Vagina (tissue), 2 donors: Measurements from ENCODE around the gene KCNH2.

ENCODE experiments used
- POLR2A ChIP-seq, 2 donors: fragments of 450-650 bp; IDR thresholded peaks; one replicate each; pipeline ENCODE4 v1.6.1; 2017; ENCODE audit warnings: antibody characterized with exemption in 2 of 2, mild to moderate bottlenecking in 2 of 2, moderate library complexity in 2 of 2
- POLR2AphosphoS5 ChIP-seq, 2 donors: sonication (generic); formaldehyde crosslinking; IDR thresholded peaks; one replicate each; pipeline ENCODE4 v1.9.0; 2017; ENCODE audit warnings: antibody characterized with exemption in 2 of 2, mild to moderate bottlenecking in 2 of 2, low read depth in 1 of 2; ENCODE audit not compliant: insufficient read depth in 1 of 2
- TF ChIP-seq, protein P1 (sequence below), 3 experiments: fragments of 450-650 bp in 2 of 3; fragments of 200-600 bp in 1 of 3; sonication (generic) in 1 of 3; IDR thresholded peaks; one replicate each; pipeline ENCODE4 v1.5.1; 2017 to 2019; ENCODE audit warnings: antibody characterized with exemption in 3 of 3, mild to moderate bottlenecking in 2 of 3, moderate library complexity in 2 of 3

DNA sequence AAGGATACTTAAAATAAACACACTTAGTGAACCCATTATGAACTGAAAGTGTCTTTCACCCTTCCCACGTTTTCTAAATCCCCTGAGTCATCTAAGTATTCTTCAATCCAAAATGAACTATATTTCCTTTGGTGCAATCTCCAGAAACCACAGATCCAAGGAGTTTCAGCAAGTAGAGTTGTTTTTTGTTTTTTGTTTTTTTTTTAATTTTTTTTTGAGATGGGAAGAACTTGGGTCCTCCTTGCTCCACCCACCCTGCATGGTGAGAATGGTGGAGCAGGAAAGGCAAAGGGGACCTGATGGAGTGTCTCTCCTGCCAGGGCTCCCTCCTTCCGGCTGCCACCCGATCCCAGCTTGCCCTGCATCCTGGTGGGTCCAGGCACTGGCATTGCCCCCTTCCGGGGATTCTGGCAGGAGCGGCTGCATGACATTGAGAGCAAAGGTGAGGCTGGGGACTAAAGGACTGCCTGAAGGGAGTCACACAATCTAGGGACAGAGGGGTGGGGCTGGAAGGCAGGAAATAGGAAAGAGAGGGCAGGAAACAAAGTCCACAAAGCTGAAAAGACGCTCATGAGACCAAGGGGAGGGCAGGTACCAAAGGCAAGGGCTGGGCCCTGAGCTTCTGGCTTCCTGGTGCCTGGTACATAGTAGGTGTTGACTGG, 34.0 kb upstream of the KCNH2 start:
- TF ChIP-seq POLR2AphosphoS5 (IDR thresholded peaks at IDR 0.05; ENCODE audit: insufficient read depth in 1 of 2, low read depth in 1 of 2) (no peak), POLR2A (IDR thresholded peaks at IDR 0.05) (no peak)
- TF ChIP-seq, protein P1, sequence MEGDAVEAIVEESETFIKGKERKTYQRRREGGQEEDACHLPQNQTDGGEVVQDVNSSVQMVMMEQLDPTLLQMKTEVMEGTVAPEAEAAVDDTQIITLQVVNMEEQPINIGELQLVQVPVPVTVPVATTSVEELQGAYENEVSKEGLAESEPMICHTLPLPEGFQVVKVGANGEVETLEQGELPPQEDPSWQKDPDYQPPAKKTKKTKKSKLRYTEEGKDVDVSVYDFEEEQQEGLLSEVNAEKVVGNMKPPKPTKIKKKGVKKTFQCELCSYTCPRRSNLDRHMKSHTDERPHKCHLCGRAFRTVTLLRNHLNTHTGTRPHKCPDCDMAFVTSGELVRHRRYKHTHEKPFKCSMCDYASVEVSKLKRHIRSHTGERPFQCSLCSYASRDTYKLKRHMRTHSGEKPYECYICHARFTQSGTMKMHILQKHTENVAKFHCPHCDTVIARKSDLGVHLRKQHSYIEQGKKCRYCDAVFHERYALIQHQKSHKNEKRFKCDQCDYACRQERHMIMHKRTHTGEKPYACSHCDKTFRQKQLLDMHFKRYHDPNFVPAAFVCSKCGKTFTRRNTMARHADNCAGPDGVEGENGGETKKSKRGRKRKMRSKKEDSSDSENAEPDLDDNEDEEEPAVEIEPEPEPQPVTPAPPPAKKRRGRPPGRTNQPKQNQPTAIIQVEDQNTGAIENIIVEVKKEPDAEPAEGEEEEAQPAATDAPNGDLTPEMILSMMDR (IDR thresholded peaks at IDR 0.05), result no peak
